ENCODE results near the gene OVCH1. TPM values are rescaled to one million over a fixed set of nuclear protein-coding genes. Genes with fewer than 3 reads are reported as not detected.

Gene OVCH1
- total RNA-seq, 4 donors from 2014 or later = 0.35 to 1.0 TPM; not detected in 2

- no peaks in the 10 kb centered on the region for H3K4me1 ChIP-seq
- no peak overlapping the region for H3K27ac ChIP-seq
- H3K36me3 ChIP-seq = no peaks in the 10 kb centered on the region
- no peaks in the 10 kb centered on the region for H3K9me3 ChIP-seq
- TF ChIP-seq CTCF (IDR thresholded peaks at IDR 0.05) = no peak
- no peak for TF ChIP-seq POLR2A (IDR thresholded peaks at IDR 0.05)
- no peak overlapping the region for H3K4me3 ChIP-seq
- DNase-seq = no peak
- no peaks in the 10 kb centered on the region for H3K27me3 ChIP-seq
- intact Hi-C loops (cut with DNase I; ENCODE audit: low total_unique reads) = no loop called here
Observed at GRCh38 chr12:29543036-29543435, 45.5 kb upstream of the OVCH1 start.

DNA sequence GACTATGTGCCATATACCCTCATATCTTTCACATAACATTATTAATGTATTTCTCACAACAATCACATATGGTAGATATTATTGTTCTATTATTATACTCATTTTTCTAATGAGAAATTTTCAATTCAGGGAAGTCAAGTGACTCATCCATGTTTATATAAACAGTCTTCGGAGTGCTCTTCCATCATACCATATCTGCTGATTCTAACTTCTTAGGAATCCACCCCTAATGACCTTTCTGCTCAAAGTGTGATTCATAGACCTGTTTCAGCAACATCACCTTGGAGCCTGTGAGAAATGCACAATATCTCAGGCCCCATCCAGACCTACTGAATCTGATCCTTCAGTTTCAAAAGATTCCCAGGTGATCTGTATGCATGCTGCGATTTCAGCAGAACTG is 39.8 kb upstream of the OVCH1 start:
- intact Hi-C loops (cut with DNase I; ENCODE audit: low total_unique reads) = no loop called here
- TF ChIP-seq POLR2A (IDR thresholded peaks at IDR 0.05) = no peak
- no peak for TF ChIP-seq CTCF (IDR thresholded peaks at IDR 0.05)
- Histone ChIP-seq H3K36me3 (no peaks in the 10 kb centered on the region), H3K27ac (no peak overlapping the region), H3K9me3 (no peaks in the 10 kb centered on the region), H3K27me3 (peaks cover 0 to 5% of the 10 kb centered on the region in 2 donors), H3K4me3 (no peak overlapping the region), H3K4me1 (no peaks in the 10 kb centered on the region)
- DNase-seq = no peak

DNA sequence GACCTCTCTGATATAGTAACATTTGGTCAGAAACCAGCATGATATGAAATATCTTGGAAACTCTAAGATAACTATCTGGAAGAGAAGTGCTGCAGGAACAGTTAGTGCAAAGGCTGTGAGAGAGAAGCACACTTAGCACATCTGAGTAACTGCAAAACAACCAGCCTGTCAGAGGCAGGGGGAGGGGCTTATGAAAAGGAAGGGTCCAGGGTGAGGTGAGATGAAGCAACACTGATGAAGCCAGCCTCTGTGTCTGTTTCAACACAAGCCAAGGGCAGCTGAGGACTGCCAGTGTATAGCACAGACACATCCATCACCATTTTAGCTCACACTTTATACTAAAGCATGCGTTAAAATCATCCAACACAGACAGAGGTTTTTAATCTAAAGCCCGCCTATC is 37.4 kb upstream of the OVCH1 start:
- Histone ChIP-seq H3K27me3 (peaks cover 0 to 5% of the 10 kb centered on the region in 2 donors), H3K4me3 (no peak overlapping the region), H3K4me1 (no peaks in the 10 kb centered on the region), H3K36me3 (no peaks in the 10 kb centered on the region), H3K9me3 (no peaks in the 10 kb centered on the region), H3K27ac (no peak overlapping the region)
- no peak for DNase-seq
- TF ChIP-seq CTCF (IDR thresholded peaks at IDR 0.05) (no peak), POLR2A (IDR thresholded peaks at IDR 0.05) (no peak)
- intact Hi-C loops (cut with DNase I; ENCODE audit: low total_unique reads) = no loop called here

DNA sequence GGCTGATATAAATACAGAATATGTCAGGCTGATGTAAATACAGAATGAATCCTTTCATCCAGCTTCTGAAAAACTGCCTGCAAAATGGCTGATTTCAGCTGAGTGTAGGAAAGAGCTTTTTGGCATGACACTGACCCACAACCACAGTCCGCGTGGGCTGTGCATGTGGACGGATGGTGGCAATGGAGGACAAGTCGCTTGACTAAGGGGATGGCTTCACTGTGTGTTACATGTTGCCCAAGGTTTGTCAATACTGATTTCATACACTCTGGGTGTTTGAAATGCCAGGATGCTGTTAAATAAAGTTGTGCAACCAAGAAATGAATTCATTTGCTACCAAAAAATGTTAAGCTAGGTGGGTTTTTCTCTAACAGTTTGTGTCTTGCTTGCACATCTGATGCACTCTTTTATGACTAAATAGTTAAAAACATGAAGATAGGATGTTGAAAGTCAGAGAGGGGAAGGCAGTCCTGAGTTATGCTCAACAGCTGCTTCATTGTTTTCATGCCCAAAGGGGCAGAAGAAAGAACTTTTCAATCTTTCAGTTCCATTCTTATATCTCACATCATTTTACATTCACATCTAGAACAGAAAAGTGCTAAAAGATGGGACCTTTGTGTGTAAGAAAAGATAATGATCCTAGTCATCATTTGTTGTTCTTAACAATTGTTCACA is 36.5 kb upstream of the OVCH1 start:
- DNase-seq = no peak
- no peaks in the 10 kb centered on the region for H3K9me3 ChIP-seq
- no peaks in the 10 kb centered on the region for H3K4me1 ChIP-seq
- H3K36me3 ChIP-seq = no peaks in the 10 kb centered on the region
- H3K4me3 ChIP-seq = no peak overlapping the region
- intact Hi-C loops (cut with DNase I; ENCODE audit: low total_unique reads) = no loop called here
- TF ChIP-seq CTCF (IDR thresholded peaks at IDR 0.05) = no peak
- H3K27ac ChIP-seq = no peak overlapping the region
- H3K27me3 ChIP-seq = peaks cover 0 to 5% of the 10 kb centered on the region in 2 donors

- H3K27me3 ChIP-seq = peaks cover 0 to 5% of the 10 kb centered on the region in 2 donors
- no peak overlapping the region for H3K27ac ChIP-seq
- no peaks in the 10 kb centered on the region for H3K4me1 ChIP-seq
- no peaks in the 10 kb centered on the region for H3K9me3 ChIP-seq
- no peak for DNase-seq
- no peaks in the 10 kb centered on the region for H3K36me3 ChIP-seq
- H3K4me3 ChIP-seq = no peak overlapping the region
- intact Hi-C loops (cut with DNase I; ENCODE audit: low total_unique reads) = no loop called here
- no peak for TF ChIP-seq POLR2A (IDR thresholded peaks at IDR 0.05)
- no peak for TF ChIP-seq CTCF (IDR thresholded peaks at IDR 0.05)
Observed at GRCh38 chr12:29531471-29531870, 34.0 kb upstream of the OVCH1 start.
